Activated CD4-positive, alpha-beta T cell treated with anti-CD3 and anti-CD28 coated beads for 36 hours (primary cell): Measurements from ENCODE around the gene ETFB. TPM values are rescaled to one million over a fixed set of nuclear protein-coding genes. Genes with fewer than 3 reads are reported as not detected.

Experiments
- ATAC-seq: fragments of 200-7000 bp; cut with Tn5 transposase; one replicate; pipeline ENCODE4 v1.10.0; 2021; ENCODE audit warnings: mild to moderate bottlenecking, moderate library complexity
- CTCF ChIA-PET: fragments of 350-600 bp; sonication (Branson Sonifier 250); formaldehyde crosslinking; loops from one replicate; lab custom pipeline; 2021; ENCODE audit warnings: antibody characterized with exemption; lab: Charles Lee
- POLR2A ChIA-PET: fragments of 350-600 bp; sonication (Branson Sonifier 250); formaldehyde crosslinking; loops from one replicate; lab custom pipeline; 2021; ENCODE audit warnings: antibody characterized with exemption, inconsistent platforms; lab: Charles Lee
- DNase-seq: peaks from one replicate; pipeline ENCODE4 v3.0.0-alpha.2; 2020
- H3K27ac Mint-ChIP-seq: one replicate; pipeline ENCODE4 v1.8.0; 2021; ENCODE audit warnings: mixed read lengths
- H3K27me3 Mint-ChIP-seq: one replicate; pipeline ENCODE4 v1.8.0; 2021; ENCODE audit warnings: mixed read lengths
- H3K36me3 Mint-ChIP-seq: one replicate; pipeline ENCODE4 v1.8.0; 2021; ENCODE audit warnings: low read depth, mixed read lengths
- H3K4me1 Mint-ChIP-seq: one replicate; pipeline ENCODE4 v1.8.0; 2021; ENCODE audit warnings: mixed read lengths
- H3K4me3 Mint-ChIP-seq: one replicate; pipeline ENCODE4 v1.8.0; 2021; ENCODE audit warnings: mild to moderate bottlenecking, moderate library complexity, mixed read lengths
- H3K9me3 Mint-ChIP-seq: one replicate; pipeline ENCODE4 v1.8.0; 2021; ENCODE audit warnings: low read depth, mixed read lengths
- intact Hi-C, 2 experiments: fragments of 100-400 bp; cut with DNase I in 1 of 2; cut with micrococcal nuclease in 1 of 2; formaldehyde crosslinking; loops; one replicate each; pipeline versions ENCODE4 v1.14.2 to v1.15.1; 2022 to 2024; cut with DNase I, micrococcal nuclease
- total RNA-seq, 2 experiments: library from RNA; stranded (reverse); gene quantifications; one replicate each; pipeline ENCODE4 v1.2.3, GENCODE V29; 2021

ETFB gene
- total RNA-seq, 2 experiments from 2014 or later = 108 to 172 TPM

DNA sequence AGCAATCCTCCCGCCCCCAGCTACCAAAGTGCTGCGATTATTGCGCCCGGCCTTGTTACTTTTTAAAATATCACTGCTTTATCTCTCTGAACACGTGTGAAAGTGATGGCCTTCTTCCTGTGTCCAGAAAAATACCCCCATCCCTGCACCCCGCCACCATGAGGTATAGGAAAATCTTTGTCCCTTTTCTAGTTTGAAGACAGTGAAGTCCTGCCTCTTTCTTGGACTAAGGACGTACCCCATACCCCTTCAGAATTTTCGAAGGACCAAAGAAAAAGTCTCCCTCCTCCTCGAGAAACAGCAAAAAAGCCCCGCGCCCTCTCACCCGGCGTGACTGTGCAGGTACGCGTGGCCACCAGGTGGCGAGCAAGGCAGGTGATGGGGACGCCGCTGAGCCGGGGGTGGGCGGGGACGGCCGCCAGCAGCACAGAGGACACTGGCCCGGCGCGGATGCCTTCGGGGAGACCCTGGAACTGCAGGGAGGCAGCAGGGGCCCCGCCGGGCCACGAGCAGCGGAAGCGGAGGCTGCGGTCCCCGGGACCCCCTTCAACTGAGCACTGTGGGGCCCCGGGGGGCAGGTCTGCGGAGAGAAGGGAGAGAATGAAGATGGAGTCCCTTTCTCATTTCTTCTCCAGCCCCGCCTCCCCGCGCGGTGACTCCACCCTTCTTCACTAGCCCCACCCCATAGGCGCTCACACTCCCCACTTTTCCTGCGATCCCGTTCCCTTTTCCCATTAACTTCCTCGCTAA is 27.4 kb downstream of the ETFB start:
- ATAC-seq (peak; percentile 73), DNase-seq (peak; percentile 96)
- Mint-ChIP-seq H3K9me3 (no peaks in the 10 kb centered on the region), H3K27ac (peak overlapping the region; percentile 91), H3K4me3 (peak overlapping the region; percentile 76), H3K27me3 (no peaks in the 10 kb centered on the region), H3K36me3 (no peaks in the 10 kb centered on the region), H3K4me1 (peaks cover 11% of the 10 kb centered on the region)
- CTCF ChIA-PET = interaction anchor here (0.6 to 3.2 kb wide), 21 partner anchors 11 to 323 kb away, joined by 3 to 26 read pairs (median 4); partner anchors contain the start of genes C19orf84 and NKG7
- intact Hi-C loops = loop anchor here (1.0 to 10.0 kb wide), 17 partner anchors 11 to 534 kb away; partner anchors contain the start of genes CTU1 (in 1 of the 2) and ZNF175 (in 1 of the 2)
- POLR2A ChIA-PET = interaction anchor here (0.9 to 1.0 kb wide), 2 partner anchors 29 to 102 kb away, joined by 3 to 4 read pairs; no protein-coding TSS in a partner anchor

GRCh38 chr19:51337861-51338562 is 28.2 kb downstream of the ETFB start:
- no peaks in the 10 kb centered on the region for H3K9me3 Mint-ChIP-seq
- H3K27me3 Mint-ChIP-seq = no peaks in the 10 kb centered on the region
- H3K4me1 Mint-ChIP-seq = peaks cover 11% of the 10 kb centered on the region
- ChIA-PET CTCF (interaction anchor here (0.6 to 3.2 kb wide), 7 partner anchors 18 to 320 kb away, joined by 3 to 16 read pairs (median 4); partner anchors contain the start of gene C19orf84), POLR2A (interaction anchor here (0.9 kb wide), 1 partner anchor 102 kb away, joined by 3 read pairs; no protein-coding TSS in a partner anchor)
- H3K36me3 Mint-ChIP-seq = no peaks in the 10 kb centered on the region
- H3K27ac Mint-ChIP-seq = peak overlapping the region; percentile 91
- ATAC-seq (no peak), DNase-seq (no peak)
- intact Hi-C loops = loop anchor here (2.0 to 10.0 kb wide), 4 partner anchors 177 to 439 kb away; partner anchors contain the start of gene ZNF175 (in 1 of the 2)
- peak overlapping the region; percentile 76 for H3K4me3 Mint-ChIP-seq

DNA sequence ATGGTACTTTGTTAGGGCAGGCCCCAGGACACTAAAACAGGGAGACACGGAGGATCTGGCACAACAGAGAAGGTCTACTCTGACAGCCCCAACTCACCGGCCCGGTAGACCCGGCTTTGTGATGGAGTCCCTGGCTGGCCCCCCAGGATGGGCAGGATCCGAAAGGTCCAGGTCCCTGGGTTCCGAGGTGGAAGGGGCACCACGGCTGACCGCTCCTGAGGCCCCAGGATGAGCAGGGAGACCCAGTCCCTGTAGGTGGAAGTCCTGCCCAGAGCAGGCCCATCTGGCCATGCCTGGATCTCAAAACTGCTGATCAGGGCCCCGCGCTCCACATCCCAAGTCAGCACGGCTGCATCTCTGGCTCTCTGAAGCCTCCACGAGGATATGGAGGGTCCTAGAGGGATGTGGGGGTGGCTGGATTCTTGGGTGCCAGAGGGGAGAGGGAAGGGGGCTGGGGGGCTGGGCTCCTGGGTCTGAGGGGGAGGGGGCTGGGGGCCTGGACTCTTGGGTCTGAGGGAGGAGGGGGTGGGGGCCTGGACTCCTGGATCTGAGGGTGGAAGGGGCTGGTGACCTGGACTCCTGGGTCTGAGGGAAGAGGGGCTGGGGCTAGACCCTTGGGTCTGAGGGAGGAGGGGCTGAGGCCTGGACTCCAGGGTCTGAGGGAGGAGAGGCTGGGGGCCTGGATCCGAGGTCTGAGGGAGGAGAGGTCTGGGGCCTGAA is 28.9 kb downstream of the ETFB start:
- no peaks in the 10 kb centered on the region for H3K9me3 Mint-ChIP-seq
- CTCF ChIA-PET = interaction anchor here (0.8 to 3.2 kb wide), 4 partner anchors 19 to 320 kb away, joined by 3 to 16 read pairs (median 5); no protein-coding TSS in a partner anchor
- H3K4me1 Mint-ChIP-seq = peaks cover 11% of the 10 kb centered on the region
- no peaks in the 10 kb centered on the region for H3K36me3 Mint-ChIP-seq
- intact Hi-C loops = loop anchor here (5.0 to 10.0 kb wide), 2 partner anchors 178 to 440 kb away; no protein-coding TSS in a partner anchor
- ATAC-seq = no peak
- no peak overlapping the region for H3K4me3 Mint-ChIP-seq
- POLR2A ChIA-PET = no interaction called here
- DNase-seq = no peak
- H3K27ac Mint-ChIP-seq = no peak overlapping the region
- H3K27me3 Mint-ChIP-seq = no peaks in the 10 kb centered on the region

- no peak overlapping the region for H3K4me3 Mint-ChIP-seq
- POLR2A ChIA-PET = interaction anchor here (0.6 kb wide), 1 partner anchor 34 kb away, joined by 3 read pairs; no protein-coding TSS in a partner anchor
- H3K9me3 Mint-ChIP-seq = peaks cover 2% of the 10 kb centered on the region
- peaks cover 7% of the 10 kb centered on the region for H3K36me3 Mint-ChIP-seq
- intact Hi-C loops = loop anchor here in 1 of 2 experiments (10.0 kb wide), 1 partner anchor 181 kb away; no protein-coding TSS in a partner anchor
- CTCF ChIA-PET = interaction anchor here (1.4 kb wide), 1 partner anchor 15 kb away, joined by 4 read pairs; no protein-coding TSS in a partner anchor
- no peak for DNase-seq
- peaks cover 14% of the 10 kb centered on the region for H3K27me3 Mint-ChIP-seq
- ATAC-seq = no peak
- H3K27ac Mint-ChIP-seq = no peak overlapping the region
- H3K4me1 Mint-ChIP-seq = peaks cover 5% of the 10 kb centered on the region
Observed at GRCh38 chr19:51333836-51334460, 32.2 kb downstream of the ETFB start.

DNA sequence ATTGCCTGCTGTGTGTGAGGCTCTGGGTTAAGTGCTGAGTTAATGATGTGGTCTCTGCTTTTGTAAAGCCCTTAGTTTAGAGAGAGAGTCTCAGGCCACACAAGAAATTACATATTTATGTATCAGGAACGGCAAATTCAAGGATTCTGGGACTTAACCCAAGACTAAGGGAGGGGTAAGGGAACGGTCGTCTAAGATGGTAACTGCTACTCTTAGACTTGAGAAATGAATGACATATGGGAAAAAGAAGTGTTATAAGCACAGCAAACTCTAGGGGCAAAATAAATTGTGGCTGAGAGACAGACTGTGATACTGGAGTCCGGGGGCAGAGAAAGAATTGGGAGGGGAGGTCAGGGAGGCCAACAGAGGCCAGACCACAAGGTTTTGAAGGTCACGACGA is 34.5 kb downstream of the ETFB start:
- intact Hi-C loops = loop anchor here in 1 of 2 experiments (10.0 kb wide), 1 partner anchor 183 kb away; no protein-coding TSS in a partner anchor
- DNase-seq (no peak), ATAC-seq (no peak)
- Mint-ChIP-seq H3K4me3 (no peak overlapping the region), H3K4me1 (peaks cover 5% of the 10 kb centered on the region), H3K9me3 (peaks cover 2% of the 10 kb centered on the region), H3K27ac (no peak overlapping the region), H3K27me3 (peaks cover 25% of the 10 kb centered on the region), H3K36me3 (peaks cover 7% of the 10 kb centered on the region)
- CTCF ChIA-PET = no interaction called here
- POLR2A ChIA-PET = no interaction called here

- intact Hi-C loops = loop anchor here in 1 of 2 experiments (10.0 kb wide), 1 partner anchor 184 kb away; no protein-coding TSS in a partner anchor
- DNase-seq (no peak), ATAC-seq (no peak)
- ChIA-PET CTCF (no interaction called here), POLR2A (interaction anchor here (0.6 kb wide), 1 partner anchor 90 kb away, joined by 3 read pairs; no protein-coding TSS in a partner anchor)
- peaks cover 2% of the 10 kb centered on the region for H3K9me3 Mint-ChIP-seq
- H3K27me3 Mint-ChIP-seq = peaks cover 30% of the 10 kb centered on the region
- H3K4me1 Mint-ChIP-seq = peaks cover 5% of the 10 kb centered on the region
- H3K36me3 Mint-ChIP-seq = peaks cover 7% of the 10 kb centered on the region
- no peak overlapping the region for H3K4me3 Mint-ChIP-seq
- no peak overlapping the region for H3K27ac Mint-ChIP-seq
Observed at GRCh38 chr19:51331193-51331592, 35.0 kb downstream of the ETFB start.

GRCh38 chr19:51330366-51330765 is 35.8 kb downstream of the ETFB start:
- peaks cover 8% of the 10 kb centered on the region for H3K4me1 Mint-ChIP-seq
- DNase-seq (no peak), ATAC-seq (no peak)
- CTCF ChIA-PET = no interaction called here
- peaks cover 2% of the 10 kb centered on the region for H3K9me3 Mint-ChIP-seq
- no peak overlapping the region for H3K27ac Mint-ChIP-seq
- H3K36me3 Mint-ChIP-seq = peaks cover 7% of the 10 kb centered on the region
- intact Hi-C loops = loop anchor here in 1 of 2 experiments (10.0 kb wide), 1 partner anchor 184 kb away; no protein-coding TSS in a partner anchor
- no peak overlapping the region for H3K4me3 Mint-ChIP-seq
- peaks cover 38% of the 10 kb centered on the region for H3K27me3 Mint-ChIP-seq
- POLR2A ChIA-PET = interaction anchor here (0.6 kb wide), 1 partner anchor 91 kb away, joined by 3 read pairs; no protein-coding TSS in a partner anchor

GRCh38 chr19:51329411-51329810 is 36.8 kb downstream of the ETFB start:
- peaks cover 2% of the 10 kb centered on the region for H3K9me3 Mint-ChIP-seq
- ChIA-PET POLR2A (no interaction called here), CTCF (interaction anchor here (0.7 kb wide), 1 partner anchor 10 kb away, joined by 3 read pairs; no protein-coding TSS in a partner anchor)
- H3K27ac Mint-ChIP-seq = no peak overlapping the region
- peaks cover 8% of the 10 kb centered on the region for H3K4me1 Mint-ChIP-seq
- DNase-seq (no peak), ATAC-seq (no peak)
- H3K36me3 Mint-ChIP-seq = peaks cover 7% of the 10 kb centered on the region
- intact Hi-C loops = no loop called here
- H3K27me3 Mint-ChIP-seq = peaks cover 45% of the 10 kb centered on the region
- H3K4me3 Mint-ChIP-seq = no peak overlapping the region

DNA sequence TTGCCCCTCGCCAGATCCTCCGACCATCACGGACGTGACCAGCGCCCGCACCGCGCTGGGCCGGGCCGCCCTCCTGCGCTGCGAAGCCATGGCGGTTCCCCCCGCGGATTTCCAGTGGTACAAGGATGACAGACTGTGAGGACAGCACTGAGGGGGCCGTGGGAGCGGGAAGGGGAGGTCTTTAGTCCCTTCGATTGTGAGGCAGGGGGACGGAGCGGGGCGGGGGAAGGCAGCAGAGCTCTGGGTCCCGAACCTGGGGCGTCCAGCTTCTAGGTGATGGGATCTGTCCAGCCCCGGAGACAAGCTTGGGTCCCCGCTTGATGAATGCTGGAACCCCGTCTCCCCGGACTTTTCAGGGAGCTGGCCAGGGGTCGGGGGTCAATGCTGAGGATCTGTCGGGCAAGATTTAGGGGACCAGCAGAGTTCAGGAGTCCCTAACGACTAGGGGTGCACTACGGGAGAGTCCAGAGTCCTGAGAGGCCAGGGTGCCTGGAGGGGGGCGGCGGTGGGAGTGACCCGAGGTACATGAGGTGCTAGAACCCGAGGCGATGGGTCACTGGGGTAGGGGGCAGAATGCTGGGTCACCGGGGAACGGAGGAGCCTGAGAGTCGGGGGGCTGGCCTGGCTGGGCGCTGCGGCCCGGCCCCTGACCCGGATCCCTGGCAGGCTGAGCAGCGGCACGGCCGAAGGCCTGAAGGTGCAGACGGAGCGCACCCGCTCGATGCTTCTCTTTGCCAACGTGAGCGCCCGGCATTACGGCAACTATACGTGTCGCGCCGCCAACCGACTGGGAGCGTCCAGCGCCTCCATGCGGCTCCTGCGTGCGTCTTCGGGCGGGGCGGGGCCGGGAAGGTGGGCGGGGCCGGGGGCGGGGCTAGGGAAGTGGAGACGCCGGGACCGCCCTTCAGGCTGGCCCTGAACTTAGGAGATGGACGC is 38.9 kb downstream of the ETFB start:
- POLR2A ChIA-PET = interaction anchor here (0.6 kb wide), 1 partner anchor 241 kb away, joined by 6 read pairs; no protein-coding TSS in a partner anchor
- DNase-seq = peak; percentile 87
- intact Hi-C loops = loop anchor here in 1 of 2 experiments (1.0 to 2.0 kb wide), 6 partner anchors 12 to 377 kb away; no protein-coding TSS in a partner anchor
- H3K27me3 Mint-ChIP-seq = peaks cover 60% of the 10 kb centered on the region
- peaks cover 7% of the 10 kb centered on the region for H3K36me3 Mint-ChIP-seq
- H3K9me3 Mint-ChIP-seq = peaks cover 2% of the 10 kb centered on the region
- peaks cover 8% of the 10 kb centered on the region for H3K4me1 Mint-ChIP-seq
- peak; percentile 93 for ATAC-seq
- no peak overlapping the region for H3K27ac Mint-ChIP-seq
- CTCF ChIA-PET = interaction anchor here (0.7 to 1.2 kb wide), 2 partner anchors 12 to 68 kb away, joined by 3 read pairs; no protein-coding TSS in a partner anchor
- H3K4me3 Mint-ChIP-seq = peak overlapping the region; percentile 35
